Omental fat pad (tissue), 4 donors: ENCODE results near the gene DLGAP4. TPM values are rescaled to one million over a fixed set of nuclear protein-coding genes. Genes with fewer than 3 reads are reported as not detected.

ENCODE experiments used
- ATAC-seq: fragments of 150-250 bp; one replicate; pipeline ENCODE4 v1.9.1; 2016; ENCODE audit warnings: mild to moderate bottlenecking, moderate library complexity; ENCODE audit not compliant: low FRiP score
- DNase-seq: peaks from one replicate; pipeline ENCODE4 v3.0.0-alpha.2; 2019; ENCODE audit warnings: low spot score
- CTCF ChIP-seq, 3 donors: fragments of 450-650 bp; IDR thresholded peaks; one replicate each; pipeline ENCODE4 v1.5.1; 2016 to 2017; ENCODE audit warnings: antibody characterized with exemption in 3 of 3, mild to moderate bottlenecking in 3 of 3, moderate library complexity in 2 of 3
- total RNA-seq, 4 donors: library from RNA; depleted of rRNA; stranded (reverse); fragments of >200 nt; gene quantifications; one replicate each; pipeline ENCODE4 v1.1.0, GENCODE V29; 2016

DLGAP4 gene
- total RNA-seq, 4 donors from 2014 or later, result 26.0 to 42.6 (median 30.7) TPM

DNA sequence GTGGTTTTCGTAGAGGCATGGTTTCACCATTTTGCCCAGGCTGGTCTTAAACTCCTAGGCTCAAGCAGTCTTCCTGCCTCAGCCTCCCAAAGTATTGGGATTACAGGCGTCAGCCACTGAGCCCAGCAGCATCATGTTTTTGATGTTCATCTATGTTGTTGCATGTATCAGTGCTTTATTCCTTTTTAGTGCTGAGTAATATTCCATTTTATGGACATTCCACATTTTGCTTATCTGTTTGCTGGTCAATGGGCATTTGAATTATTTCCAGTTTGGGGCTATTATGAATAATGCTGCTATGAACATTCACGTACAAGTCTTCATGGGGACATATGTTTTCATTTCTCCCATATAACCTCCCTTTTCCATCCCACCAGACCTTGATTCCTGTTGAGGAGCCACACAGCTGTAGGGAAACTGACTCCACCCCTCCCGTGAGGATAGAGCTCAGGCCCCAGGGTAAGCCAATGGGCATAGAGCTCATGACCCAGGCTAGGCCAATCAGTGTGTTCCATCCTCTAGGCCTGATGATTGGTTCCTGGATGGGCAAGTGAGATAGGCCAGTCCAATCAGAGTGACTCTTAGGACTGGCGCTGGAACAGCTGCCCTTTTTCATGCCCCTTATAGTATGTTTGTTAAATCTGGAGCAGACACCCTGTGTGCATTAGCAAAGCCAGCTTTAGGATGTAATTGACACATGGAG is 49.5 kb downstream of the DLGAP4 start:
- no peak for TF ChIP-seq CTCF (IDR thresholded peaks at IDR 0.05)
- no peak for DNase-seq
- no peak for ATAC-seq

- DNase-seq (no peak), ATAC-seq (no peak)
- no peak for TF ChIP-seq CTCF (IDR thresholded peaks at IDR 0.05)
Observed at GRCh38 chr20:36359668-36360406, 53.7 kb downstream of the DLGAP4 start.

DNA sequence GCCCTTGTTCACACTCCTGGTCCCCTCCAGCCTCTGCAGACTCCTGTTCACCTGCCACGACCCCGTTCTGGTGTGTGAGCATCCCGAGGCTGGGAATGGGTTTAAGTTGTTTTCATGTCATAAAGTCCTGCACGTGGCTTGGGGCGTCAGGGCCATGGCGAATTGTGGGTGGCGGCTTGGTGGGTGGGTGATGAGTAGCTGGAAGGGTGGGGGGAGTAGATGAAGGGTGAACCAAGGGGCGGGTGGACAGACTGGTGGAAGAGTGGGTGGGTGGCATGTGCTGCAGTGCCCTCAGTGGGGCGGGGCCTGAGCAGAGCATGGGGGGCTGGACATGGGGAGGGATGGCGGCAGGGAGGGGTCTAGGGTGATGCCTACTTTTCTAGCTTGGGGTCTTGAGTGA is 54.3 kb downstream of the DLGAP4 start:
- no peak for DNase-seq

DNA sequence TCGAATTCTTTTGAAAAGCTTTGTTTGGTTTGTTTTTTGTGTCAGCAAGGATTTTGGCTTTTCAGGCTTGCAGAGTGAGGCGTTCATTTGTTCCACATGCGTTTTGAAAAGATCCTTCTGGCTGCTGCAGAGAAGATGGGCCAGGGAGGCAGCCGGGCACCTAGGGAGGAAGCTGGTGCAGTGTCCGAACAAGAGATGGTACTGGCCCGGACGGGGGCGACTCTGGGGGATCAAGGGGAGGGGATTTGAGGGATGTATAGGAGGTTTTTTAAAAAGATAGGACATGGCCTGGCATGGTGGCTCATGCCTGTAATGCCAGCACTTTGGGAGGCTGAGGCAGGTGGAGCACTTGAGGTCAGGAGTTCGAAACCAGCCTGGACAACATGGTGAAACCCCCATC is 55.3 kb downstream of the DLGAP4 start:
- TF ChIP-seq CTCF (IDR thresholded peaks at IDR 0.05), result no peak
- DNase-seq (no peak), ATAC-seq (no peak)

More for the DNA sequence above, 54.3 kb downstream of the DLGAP4 start:
- TF ChIP-seq CTCF (IDR thresholded peaks at IDR 0.05), result no peak
- no peak for ATAC-seq

DNA sequence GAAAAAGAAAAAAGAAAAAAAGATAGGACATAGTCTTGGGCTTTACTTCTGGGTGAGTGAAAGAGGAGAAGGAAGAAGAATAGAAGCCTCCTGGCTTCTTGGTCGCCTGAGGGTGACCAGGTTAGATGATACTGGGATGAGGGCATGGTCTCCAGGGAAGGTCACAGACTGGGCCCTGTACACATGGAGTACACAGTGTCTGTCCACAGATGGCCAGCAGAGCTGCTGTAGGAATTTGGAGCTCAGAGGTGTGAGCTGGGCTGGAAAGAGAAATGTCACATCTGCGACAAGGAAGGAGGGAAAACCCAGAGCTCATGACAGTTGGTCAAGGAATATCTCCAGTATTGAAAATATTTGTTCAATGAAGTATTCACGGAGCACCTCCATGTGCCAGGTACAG is 56.1 kb downstream of the DLGAP4 start:
- no peak for TF ChIP-seq CTCF (IDR thresholded peaks at IDR 0.05)
- DNase-seq, result no peak

DNA sequence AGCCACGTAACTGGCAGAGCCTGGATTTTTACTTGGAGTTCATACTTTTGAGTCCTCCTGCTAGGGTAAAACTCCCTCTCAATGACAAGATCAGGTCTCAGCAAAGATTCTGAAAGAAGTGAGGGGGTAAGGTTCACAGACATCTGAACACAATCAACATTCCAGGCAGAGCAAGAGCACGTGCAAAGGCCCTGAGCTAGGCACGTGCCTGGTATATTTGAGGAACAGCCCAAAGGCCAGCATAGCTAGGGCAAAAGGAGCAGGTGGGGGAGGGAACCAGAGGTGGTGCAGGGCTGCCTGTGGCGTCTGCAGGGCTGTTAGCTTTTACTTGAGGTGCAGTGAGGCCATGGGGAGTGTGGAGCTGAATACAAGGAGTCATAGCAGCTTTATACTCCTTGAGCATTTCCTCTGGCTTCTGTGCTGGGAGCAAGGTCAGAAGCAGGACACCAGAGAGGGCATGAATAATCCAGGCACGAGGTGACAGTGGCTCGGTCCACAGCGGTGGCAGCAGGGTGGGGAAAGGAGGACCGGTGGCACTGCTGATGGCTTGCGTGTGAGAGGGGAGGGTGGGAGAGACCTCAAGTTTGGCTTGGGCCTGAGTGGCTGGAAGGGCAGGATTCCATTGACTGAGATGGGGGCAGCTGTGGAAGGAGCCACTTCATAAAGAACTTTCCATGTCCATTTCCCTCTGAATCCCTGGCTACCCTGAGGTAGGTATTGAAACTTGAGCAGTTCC is 57.0 kb downstream of the DLGAP4 start:
- DNase-seq (no peak), ATAC-seq (no peak)
- TF ChIP-seq CTCF (IDR thresholded peaks at IDR 0.05), result no peak

More for the DNA sequence above, 56.1 kb downstream of the DLGAP4 start:
- ATAC-seq, result no peak
